ENCODE results near the gene SLC35B4. TPM values are rescaled to one million over a fixed set of nuclear protein-coding genes. Genes with fewer than 3 reads are reported as not detected.

The SLC35B4 gene
- total RNA-seq, 1 experiment from 2014 or later: 17.9 TPM

DNA sequence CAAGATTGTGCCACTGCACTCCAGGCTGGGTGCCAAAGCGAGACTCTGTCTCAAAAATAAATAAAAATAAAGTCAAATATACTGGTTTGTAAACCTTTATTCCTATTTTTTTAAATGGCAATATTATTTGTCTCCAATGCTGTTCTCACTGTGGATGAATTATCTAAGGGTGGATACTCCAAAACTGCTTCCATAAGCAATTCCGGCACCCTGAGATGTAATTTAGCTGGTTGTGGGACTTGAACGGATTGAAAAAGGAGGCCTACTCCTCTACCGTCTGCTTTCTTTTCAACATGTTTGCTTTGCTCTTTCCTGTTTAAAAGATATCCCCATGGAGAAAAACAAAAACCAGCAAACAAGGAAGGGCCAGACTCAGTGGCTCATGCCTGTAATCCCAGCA is 54.4 kb downstream of the SLC35B4 start:
- no peak overlapping the region for H3K4me3 ChIP-seq
- H4K20me1 ChIP-seq (ENCODE audit: insufficient read depth): no peaks in the 10 kb centered on the region
- DNase-seq: no peak
- H3K9me2 ChIP-seq (ENCODE audit: insufficient read depth): no peaks in the 10 kb centered on the region
- H3K9me3 ChIP-seq (ENCODE audit: insufficient read depth, low read depth): no peaks in the 10 kb centered on the region; the same call in 1 of the 2 replicates
- no peaks in the 10 kb centered on the region for H3K4me1 ChIP-seq (replicated peaks; ENCODE audit: insufficient read depth)
- no peak overlapping the region for H3K27ac ChIP-seq
- H3K36me3 ChIP-seq (ENCODE audit: low read depth): no peaks in the 10 kb centered on the region
- H3K4me2 ChIP-seq: no peak overlapping the region
- no peaks in the 10 kb centered on the region for H3K27me3 ChIP-seq (ENCODE audit: insufficient read depth, low read depth)
- intact Hi-C loops (cut with micrococcal nuclease; ENCODE audit: unreplicated experiment): no loop called here
- BruUV-seq (replicated peaks): no TSS peak
- H2AFZ ChIP-seq: no peak overlapping the region
- CTCF ChIA-PET: no interaction called here
- TF ChIP-seq EZH2 (IDR thresholded peaks at IDR 0.05; ENCODE audit: low read depth): no peak
- TF ChIP-seq, protein P1, sequence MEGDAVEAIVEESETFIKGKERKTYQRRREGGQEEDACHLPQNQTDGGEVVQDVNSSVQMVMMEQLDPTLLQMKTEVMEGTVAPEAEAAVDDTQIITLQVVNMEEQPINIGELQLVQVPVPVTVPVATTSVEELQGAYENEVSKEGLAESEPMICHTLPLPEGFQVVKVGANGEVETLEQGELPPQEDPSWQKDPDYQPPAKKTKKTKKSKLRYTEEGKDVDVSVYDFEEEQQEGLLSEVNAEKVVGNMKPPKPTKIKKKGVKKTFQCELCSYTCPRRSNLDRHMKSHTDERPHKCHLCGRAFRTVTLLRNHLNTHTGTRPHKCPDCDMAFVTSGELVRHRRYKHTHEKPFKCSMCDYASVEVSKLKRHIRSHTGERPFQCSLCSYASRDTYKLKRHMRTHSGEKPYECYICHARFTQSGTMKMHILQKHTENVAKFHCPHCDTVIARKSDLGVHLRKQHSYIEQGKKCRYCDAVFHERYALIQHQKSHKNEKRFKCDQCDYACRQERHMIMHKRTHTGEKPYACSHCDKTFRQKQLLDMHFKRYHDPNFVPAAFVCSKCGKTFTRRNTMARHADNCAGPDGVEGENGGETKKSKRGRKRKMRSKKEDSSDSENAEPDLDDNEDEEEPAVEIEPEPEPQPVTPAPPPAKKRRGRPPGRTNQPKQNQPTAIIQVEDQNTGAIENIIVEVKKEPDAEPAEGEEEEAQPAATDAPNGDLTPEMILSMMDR (conservative IDR thresholded peaks at IDR 0.05): no peak
- H3F3A ChIP-seq (ENCODE audit: insufficient read depth, low read depth): no peaks in the 10 kb centered on the region
- H3K79me2 ChIP-seq (ENCODE audit: low read depth): no peaks in the 10 kb centered on the region
- POLR2A ChIA-PET (ENCODE audit: unreplicated experiment): no interaction called here

DNA sequence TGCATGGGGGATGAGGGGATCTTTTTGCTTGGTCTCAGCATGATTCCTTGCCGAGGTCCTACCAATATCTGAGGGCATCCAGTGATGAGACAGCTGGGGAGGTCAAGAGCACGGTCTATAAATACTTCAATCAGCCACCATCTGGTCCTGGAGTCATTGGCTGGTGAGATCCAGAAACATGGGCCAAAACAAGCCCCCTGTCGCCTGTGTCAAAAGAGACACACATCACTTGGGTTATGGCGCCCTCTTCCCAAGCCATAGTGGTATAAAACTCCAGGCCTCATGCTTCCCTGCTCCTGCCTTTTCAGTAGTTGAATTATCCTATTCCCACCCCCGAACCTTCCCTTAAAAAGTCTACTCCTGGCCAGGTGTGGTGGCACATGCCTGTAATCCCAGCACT is 60.9 kb downstream of the SLC35B4 start:
- no peaks in the 10 kb centered on the region for H4K20me1 ChIP-seq (ENCODE audit: insufficient read depth)
- H3K4me1 ChIP-seq (replicated peaks; ENCODE audit: insufficient read depth): no peaks in the 10 kb centered on the region
- H3K79me2 ChIP-seq (ENCODE audit: low read depth): no peaks in the 10 kb centered on the region
- no peak overlapping the region for H2AFZ ChIP-seq
- H3F3A ChIP-seq (ENCODE audit: insufficient read depth, low read depth): no peaks in the 10 kb centered on the region
- no peaks in the 10 kb centered on the region for H3K9me2 ChIP-seq (ENCODE audit: insufficient read depth)
- H3K36me3 ChIP-seq (ENCODE audit: low read depth): no peaks in the 10 kb centered on the region
- H3K27ac ChIP-seq: no peak overlapping the region
- no peaks in the 10 kb centered on the region for H3K9me3 ChIP-seq (ENCODE audit: insufficient read depth, low read depth)
- intact Hi-C loops (cut with micrococcal nuclease; ENCODE audit: unreplicated experiment): no loop called here
- H3K4me3 ChIP-seq: no peak overlapping the region
- no peak for TF ChIP-seq EZH2 (IDR thresholded peaks at IDR 0.05; ENCODE audit: low read depth)
- TF ChIP-seq, protein P1 (conservative IDR thresholded peaks at IDR 0.05): no peak
- no peak overlapping the region for H3K4me2 ChIP-seq
- H3K27me3 ChIP-seq (ENCODE audit: insufficient read depth, low read depth): no peaks in the 10 kb centered on the region
- no peak for DNase-seq
- CTCF ChIA-PET: no interaction called here
- POLR2A ChIA-PET (ENCODE audit: unreplicated experiment): no interaction called here
- BruUV-seq (replicated peaks): no TSS peak

GRCh38 chr7:134254311-134254710 is 62.4 kb downstream of the SLC35B4 start:
- peak in 1 of 2 experiments; percentile 37 for DNase-seq
- intact Hi-C loops (cut with micrococcal nuclease; ENCODE audit: unreplicated experiment): no loop called here

More at GRCh38 chr7:134254311-134254710, 62.4 kb downstream of the SLC35B4 start:
- ChIA-PET POLR2A (ENCODE audit: unreplicated experiment) (no interaction called here), CTCF (interaction anchor here (0.6 kb wide), 1 partner anchor 236 kb away, joined by 3 read pairs; no protein-coding TSS in a partner anchor)
- no peaks in the 10 kb centered on the region for H3K9me2 ChIP-seq (ENCODE audit: insufficient read depth)
- H2AFZ ChIP-seq: no peak overlapping the region
- H3K4me1 ChIP-seq (replicated peaks; ENCODE audit: insufficient read depth): no peaks in the 10 kb centered on the region
- no peaks in the 10 kb centered on the region for H3K36me3 ChIP-seq (ENCODE audit: low read depth)
- no TSS peak for BruUV-seq (replicated peaks)
- H3F3A ChIP-seq (ENCODE audit: insufficient read depth, low read depth): no peaks in the 10 kb centered on the region
- H3K27me3 ChIP-seq (ENCODE audit: insufficient read depth, low read depth): no peaks in the 10 kb centered on the region
- H3K4me2 ChIP-seq: no peak overlapping the region
- no peaks in the 10 kb centered on the region for H3K9me3 ChIP-seq (ENCODE audit: insufficient read depth, low read depth)
- no peaks in the 10 kb centered on the region for H3K79me2 ChIP-seq (ENCODE audit: low read depth)
- no peak overlapping the region for H3K4me3 ChIP-seq
- no peaks in the 10 kb centered on the region for H4K20me1 ChIP-seq (ENCODE audit: insufficient read depth)
- TF ChIP-seq, protein P1 (conservative IDR thresholded peaks at IDR 0.05): peak; percentile 42; the same call in 1 of the 2 replicates
- TF ChIP-seq EZH2 (IDR thresholded peaks at IDR 0.05; ENCODE audit: low read depth): no peak
- H3K27ac ChIP-seq: no peak overlapping the region
